CD4-positive, alpha-beta T cell treated with Interleukin-2 at 100 ng/mL for 4 hours (primary cell): ENCODE measurements around the gene CDK5.

Source experiments
- DNase-seq: peaks from one replicate; pipeline ENCODE4 v3.0.0-alpha.2; 2020; ENCODE audit warnings: low spot score

The CDK5 gene

GRCh38 chr7:151086802-151087244 is 29.1 kb upstream of the CDK5 start:
- DNase-seq = peak; percentile 10

DNA sequence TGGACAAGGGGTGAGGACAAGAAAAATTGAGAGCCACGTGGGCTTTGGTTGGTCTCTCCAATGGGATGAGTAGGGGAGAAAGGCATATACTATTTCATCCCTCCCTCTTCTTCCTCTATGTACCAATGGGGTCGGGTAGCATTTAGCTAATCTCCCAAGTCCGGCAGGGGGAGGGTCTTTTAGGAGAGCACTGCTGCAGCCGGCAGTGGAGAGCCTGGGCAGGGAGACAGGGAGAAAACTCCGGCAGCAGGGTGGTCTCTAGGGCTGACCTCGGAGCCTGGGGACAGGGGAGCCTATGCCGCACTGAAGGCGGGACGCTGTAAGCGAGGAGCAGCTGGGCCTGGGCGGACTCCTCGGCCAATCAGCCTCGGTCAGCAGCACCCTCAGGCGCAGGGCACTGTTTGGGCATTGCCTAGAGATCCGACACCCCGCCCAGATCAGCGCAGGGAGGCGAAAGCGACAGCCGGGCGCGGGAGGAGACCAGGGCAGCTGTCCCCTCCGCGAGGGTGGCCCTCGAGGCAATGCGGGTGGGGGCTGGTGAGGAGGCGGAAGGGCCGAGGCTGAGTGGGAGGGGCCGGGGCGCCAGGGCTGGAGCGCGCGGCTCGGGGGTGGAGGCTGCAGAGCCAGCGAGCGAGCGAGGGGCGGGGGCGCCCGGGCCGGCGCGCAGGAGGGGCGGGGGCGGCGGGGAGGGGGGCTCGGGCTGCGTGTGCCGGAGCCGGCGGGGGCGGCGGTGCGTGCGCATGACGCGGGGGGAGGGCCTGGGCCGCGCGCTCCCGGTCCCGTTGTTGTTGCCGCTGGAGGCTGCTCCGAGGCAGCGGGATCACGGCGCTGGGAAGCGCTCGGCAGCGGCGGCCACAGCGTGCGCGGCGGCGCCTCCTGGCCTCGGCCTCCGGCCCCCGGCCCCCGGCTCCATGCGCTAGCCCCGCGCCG is 28.3 kb upstream of the CDK5 start, which contains the start of gene AGAP3:
AGAP3 (plus strand) TSS at position 785 of the 930 bp plus-strand sequence. CDS start 267 bp downstream, outside the sequence.
- DNase-seq = peak; percentile 53

- DNase-seq = no peak
These were observed 27.6 kb upstream of the CDK5 start for GRCh38 chr7:151085329-151085690.

- DNase-seq = no peak
These were observed 26.1 kb upstream of the CDK5 start for GRCh38 chr7:151083824-151084160.

DNA sequence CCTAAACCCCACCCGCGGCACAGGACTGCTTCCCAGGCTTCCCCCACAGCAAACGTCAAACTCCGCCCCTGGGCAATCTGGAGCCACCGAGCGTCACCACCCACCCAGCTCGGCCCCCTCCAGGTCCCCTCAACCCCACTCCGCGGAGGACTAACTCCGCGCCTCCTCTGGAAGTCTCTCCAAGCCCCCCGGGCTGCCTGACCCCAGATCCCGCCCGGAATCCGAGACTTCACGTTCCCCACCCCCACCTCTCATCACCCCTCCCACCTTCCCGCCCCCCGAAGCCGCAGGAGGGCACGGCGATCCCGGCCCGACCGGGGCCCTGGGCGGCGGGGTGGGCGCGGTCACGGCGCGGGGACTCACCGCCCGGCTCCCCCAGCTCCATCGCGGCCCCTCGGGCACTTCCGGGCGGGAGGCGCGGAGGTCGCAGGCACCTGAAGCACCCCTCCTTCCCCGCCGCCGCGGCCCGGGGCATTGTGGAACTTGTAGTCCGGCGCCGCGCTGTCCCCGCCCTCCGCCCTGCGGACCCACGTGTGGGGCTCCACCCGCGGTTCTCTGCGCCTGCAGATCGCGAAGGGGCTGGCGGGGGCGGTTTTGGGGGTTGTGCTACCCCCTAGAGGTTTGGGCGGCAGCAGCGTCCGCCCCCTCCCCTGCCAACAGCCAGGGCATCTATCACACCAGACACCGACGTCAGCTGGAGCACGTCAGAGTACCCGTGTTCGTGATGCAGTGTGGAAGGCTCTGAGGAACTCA is 25.6 kb upstream of the CDK5 start, which contains the start of gene TMUB1:
TMUB1 (minus strand) TSS at position 423 of the 753 bp plus-strand sequence. CDS start 930 bp downstream, outside the sequence.
- DNase-seq = peak; percentile 85

- DNase-seq = no peak
These were observed 24.7 kb upstream of the CDK5 start for GRCh38 chr7:151082141-151083070.

GRCh38 chr7:151081170-151082101 is 23.7 kb upstream of the CDK5 start:
- DNase-seq = no peak

DNA sequence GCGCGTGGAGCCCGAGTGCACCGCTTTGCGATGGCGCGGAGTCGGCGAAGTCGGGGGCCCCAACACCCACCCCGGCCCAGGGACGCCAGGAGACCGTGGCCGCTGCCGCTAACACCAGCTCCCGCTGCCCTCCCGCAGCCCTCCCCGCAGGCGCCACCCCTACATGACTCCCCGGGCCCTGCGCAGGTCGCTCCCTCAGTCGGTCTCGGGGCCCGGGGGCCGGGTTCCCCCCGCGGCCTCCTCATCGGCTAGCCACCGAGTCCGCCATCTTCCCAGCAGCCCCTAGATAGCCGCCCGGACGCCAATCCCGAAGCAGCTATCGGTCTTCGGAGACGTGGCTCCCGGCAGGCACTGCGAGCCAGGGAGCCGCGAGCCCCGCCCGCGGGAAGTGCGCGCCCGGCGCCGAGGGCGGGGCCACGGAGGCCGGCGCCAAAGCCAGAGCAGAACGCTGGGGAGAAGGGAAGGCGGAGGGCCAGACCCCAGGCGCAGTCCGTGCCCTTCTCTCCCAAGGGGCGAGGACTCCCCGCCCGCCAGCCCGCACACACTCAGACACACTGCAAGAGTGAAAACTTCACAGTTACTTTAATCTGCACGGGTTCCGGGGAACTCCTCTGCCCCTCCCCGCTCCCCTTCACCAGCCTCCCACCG is 22.9 kb upstream of the CDK5 start, which contains the start of gene FASTK:
FASTK (minus strand) TSS at position 288 of the 648 bp plus-strand sequence; CDS start at position 245, 43 bp downstream.
- DNase-seq = peak; percentile 87

DNA sequence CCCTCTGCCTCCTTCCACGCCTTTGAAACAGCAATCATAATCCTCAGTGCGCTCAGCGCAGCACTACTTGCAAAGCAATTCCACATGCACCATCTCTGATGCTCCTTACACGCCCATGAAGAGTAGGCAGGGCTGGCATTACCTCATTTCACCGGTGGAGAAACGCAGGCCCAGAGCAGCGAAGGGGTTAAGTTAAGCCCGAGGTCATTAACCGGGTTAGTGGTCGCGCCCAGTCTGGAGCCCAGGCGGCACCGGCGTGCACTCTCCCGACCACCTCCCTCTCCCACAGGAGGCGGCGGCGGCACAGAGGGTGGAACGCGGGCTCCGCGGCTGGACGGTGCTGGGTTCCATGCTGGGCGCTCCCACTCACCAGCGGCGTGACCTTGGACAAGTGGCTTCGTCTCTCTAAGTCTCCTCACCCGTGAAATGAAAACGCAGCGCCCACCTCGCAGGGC is 22.4 kb upstream of the CDK5 start:
- no peak for DNase-seq

DNA sequence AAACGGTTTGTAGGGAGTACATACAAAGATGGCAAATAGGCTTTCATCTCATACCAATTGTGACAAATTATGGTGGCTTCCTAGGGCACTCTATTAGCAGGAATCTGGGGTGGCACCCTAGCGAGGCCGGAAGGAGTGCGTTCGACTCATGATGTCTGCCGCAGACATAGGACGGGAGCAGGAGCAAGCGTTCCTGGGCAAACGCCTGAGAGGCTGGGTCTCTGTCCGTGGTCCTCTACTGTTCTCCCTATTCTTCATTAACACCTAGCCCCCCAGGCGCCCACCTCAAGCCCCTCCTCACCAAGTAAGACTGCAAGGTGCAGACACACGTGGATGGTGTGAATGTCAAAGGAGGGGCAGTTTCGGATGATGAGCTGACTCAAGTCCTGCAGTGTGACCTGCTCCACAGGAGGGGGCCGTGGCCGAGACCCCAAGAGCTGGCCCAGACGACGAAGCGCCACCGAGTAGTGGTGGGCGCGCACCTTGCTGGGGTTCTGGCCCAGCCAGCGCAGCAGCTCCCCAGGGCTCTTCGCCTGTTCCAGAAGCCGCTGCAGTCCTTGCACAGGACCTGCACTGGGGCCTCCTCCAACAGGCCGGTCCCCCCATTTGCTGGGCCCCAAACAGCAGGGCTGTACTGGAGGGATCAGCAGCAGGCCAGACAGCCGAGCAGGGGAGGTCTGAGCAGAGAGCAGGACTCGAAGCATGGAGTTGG is 21.7 kb upstream of the CDK5 start:
- DNase-seq = no peak

GRCh38 chr7:151078233-151079040 is 20.7 kb upstream of the CDK5 start:
- no peak for DNase-seq

DNA sequence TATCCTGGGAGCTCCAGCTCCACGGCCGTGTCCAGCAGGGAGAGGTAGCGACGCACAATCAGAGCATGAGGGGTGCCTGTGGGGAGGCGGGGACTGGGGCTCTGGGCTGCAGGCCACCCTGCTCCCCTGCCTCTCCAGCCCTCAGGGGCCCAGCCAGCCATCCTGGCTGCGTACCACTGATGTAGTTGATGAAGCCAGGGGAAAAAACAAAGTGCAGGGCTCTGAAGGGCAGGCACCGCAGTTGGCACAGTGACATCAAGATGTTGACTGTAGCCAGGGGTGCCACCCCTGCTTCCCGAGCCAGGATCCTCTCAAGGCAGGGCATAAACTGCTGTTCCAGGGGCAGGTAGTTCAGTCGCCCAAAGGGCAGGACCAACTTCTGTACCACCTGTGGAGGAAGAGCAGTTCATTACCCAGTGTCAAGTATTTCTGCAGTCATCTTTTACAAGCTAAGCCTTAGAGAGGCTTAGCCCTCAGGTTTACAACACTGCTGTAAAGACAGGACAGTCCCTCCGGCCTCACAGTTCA is 20.1 kb upstream of the CDK5 start:
- DNase-seq = no peak

- no peak for DNase-seq
These were observed 19.4 kb upstream of the CDK5 start for GRCh38 chr7:151076863-151077704.

GRCh38 chr7:151075978-151076426 is 18.3 kb upstream of the CDK5 start:
- no peak for DNase-seq

GRCh38 chr7:151075662-151075971 is 17.9 kb upstream of the CDK5 start:
- no peak for DNase-seq

DNA sequence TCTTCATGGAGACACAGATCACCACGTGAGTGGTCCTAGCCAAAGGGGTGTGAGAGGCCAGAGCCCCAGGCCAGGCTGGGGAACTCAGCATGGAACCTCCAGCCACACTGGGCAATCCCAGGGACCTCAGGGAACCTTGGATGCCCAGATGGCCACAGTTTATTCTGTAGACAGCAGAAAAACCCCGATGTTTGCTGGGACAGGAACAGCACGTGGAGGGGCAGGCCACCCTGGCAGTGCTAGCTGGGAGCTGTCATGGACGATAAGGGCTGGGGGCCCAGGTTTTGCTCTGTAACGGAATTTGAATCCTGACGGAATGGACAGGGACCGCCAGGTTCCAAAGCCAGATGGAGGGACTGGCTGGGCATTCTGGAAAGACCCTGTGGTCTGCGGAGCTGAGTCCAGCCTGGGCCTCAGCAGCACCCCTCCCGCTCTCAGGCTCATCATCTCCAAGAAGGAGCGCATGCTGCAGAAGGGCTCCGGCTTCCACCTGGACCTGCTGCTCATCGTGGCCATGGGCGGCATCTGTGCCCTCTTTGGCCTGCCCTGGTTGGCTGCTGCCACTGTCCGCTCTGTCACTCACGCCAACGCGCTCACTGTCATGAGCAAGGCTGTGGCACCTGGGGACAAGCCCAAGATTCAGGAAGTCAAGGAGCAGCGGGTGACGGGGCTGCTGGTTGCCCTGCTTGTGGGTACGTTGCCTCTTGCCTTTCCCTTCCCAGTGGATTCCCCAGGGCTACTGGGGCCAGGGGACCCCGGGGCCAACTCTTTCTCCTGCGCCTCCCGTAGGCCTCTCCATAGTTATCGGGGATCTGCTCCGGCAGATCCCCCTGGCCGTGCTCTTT is 17.3 kb upstream of the CDK5 start:
- no peak for DNase-seq
